ENCODE measurements around the gene KMO. TPM values are rescaled to one million over a fixed set of nuclear protein-coding genes. Genes with fewer than 3 reads are reported as not detected.

The KMO gene
- total and polyA plus RNA-seq, 2 of the 4 experiments (the other 2 are of a cell fraction), result not detected

DNA sequence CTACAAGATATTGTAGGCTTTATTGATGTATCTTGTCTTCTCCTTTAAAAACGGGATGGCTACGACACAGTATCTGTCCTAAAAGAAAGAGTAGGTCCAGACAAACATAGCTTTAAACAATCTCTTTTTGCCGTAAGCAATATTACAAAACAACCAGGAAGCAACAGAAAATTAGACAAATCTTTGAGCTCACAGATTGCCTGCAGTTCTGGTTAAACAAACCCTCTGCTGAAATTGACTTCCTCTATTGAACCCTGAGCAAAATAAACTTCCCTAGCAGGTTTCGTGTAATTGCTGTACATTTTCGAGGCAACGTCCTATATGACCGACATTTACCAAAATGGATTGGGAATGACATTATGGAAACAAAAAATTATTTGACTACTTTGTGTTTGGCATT lies 57.3 kb downstream of the KMO start:
- Histone ChIP-seq H3K27me3 (ENCODE audit: control insufficient read depth, insufficient read depth, low read length) (no peaks in the 10 kb centered on the region), H2BK5ac (ENCODE audit: low read depth, low read length, poor library complexity, severe bottlenecking) (no peak overlapping the region), H2BK20ac (ENCODE audit: low read depth, low read length) (no peak overlapping the region), H3K4me3 (ENCODE audit: insufficient read depth, low read depth, low read length) (no peak overlapping the region), H3K4me2 (ENCODE audit: low read depth, low read length) (no peak overlapping the region), H2BK15ac (ENCODE audit: low read depth, low read length) (no peak overlapping the region), H3K9ac (ENCODE audit: low read depth, low read length) (no peak overlapping the region), H2BK120ac (ENCODE audit: low read depth, low read length) (no peak overlapping the region), H3K27ac (ENCODE audit: insufficient read depth, low read length) (no peak overlapping the region), H3K9me1 (ENCODE audit: insufficient read depth, low read length) (no peaks in the 10 kb centered on the region), H3K56ac (ENCODE audit: extremely low read depth, insufficient read depth, low read length) (no peak overlapping the region), H3K9me3 (ENCODE audit: control insufficient read depth, insufficient read depth, low read length) (no peaks in the 10 kb centered on the region), H2AK9ac (replicated peaks; ENCODE audit: low read depth, low read length, poor library complexity) (no peak overlapping the region), H4K8ac (ENCODE audit: low read depth in 2 of 2, low read length in 2 of 2) (no peak overlapping the region), H4K20me1 (ENCODE audit: insufficient read depth, low read length) (no peaks in the 10 kb centered on the region), H3K14ac (replicated peaks; ENCODE audit: low read depth, low read length) (no peak overlapping the region), H3K36me3 (ENCODE audit: control insufficient read depth, insufficient read depth, low read length) (peaks cover 3% of the 10 kb centered on the region; the same call in 1 of the 2 replicates), H3K23ac (ENCODE audit: low read depth, low read length) (no peak overlapping the region), H3K4me1 (ENCODE audit: control insufficient read depth, insufficient read depth, low read length) (peaks cover 6% of the 10 kb centered on the region), H3K79me1 (ENCODE audit: low read depth in 1 of 2, low read length in 2 of 2) (no peaks in the 10 kb centered on the region), H4K5ac (ENCODE audit: low read depth, low read length) (no peak overlapping the region), H2AFZ (replicated peaks; ENCODE audit: low read length, poor library complexity) (no peak overlapping the region), H4K91ac (ENCODE audit: insufficient read depth, low read depth, low read length) (no peak overlapping the region), H2AK5ac (ENCODE audit: low read depth, low read length) (no peak overlapping the region), H3K4ac (ENCODE audit: low read depth, low read length) (no peak overlapping the region), H3K18ac (ENCODE audit: low read depth, low read length) (no peak overlapping the region)
- ATAC-seq (ENCODE audit: low read depth), result no peak
- no peak for DNase-seq
- in situ Hi-C loops (cut with MboI; ENCODE audit: low sequenced_read_pairs) (no loop called here), intact Hi-C loops (cut with micrococcal nuclease) (no loop called here), dilution Hi-C loops (cut with HindIII; ENCODE audit: low sequenced_read_pairs, unreplicated experiment) (no loop called here)
- WGBS, 2 experiments (ENCODE audit: extremely low coverage in 2 of 2, insufficient read length in 1 of 2), result 100% methylated on average over 1 of the region's 7 CpGs; no CpG with 5 or more reads in 1 of the 2 experiments
- ChIA-PET CTCF (no interaction called here), POLR2A (ENCODE audit: unreplicated experiment) (no interaction called here)
- TF ChIP-seq RCOR1 (IDR thresholded peaks at IDR 0.05; ENCODE audit: insufficient replicate concordance, low read length) (no peak), MAFK (IDR thresholded peaks at IDR 0.05; ENCODE audit: low read depth, low read length) (no peak), NFE2L2 (IDR thresholded peaks at IDR 0.05; ENCODE audit: low read depth, low read length) (no peak), CHD1 (IDR thresholded peaks at IDR 0.05; ENCODE audit: low read depth, low read length) (no peak), RAD21 (IDR thresholded peaks at IDR 0.05; ENCODE audit: low read length) (no peak), MXI1 (IDR thresholded peaks at IDR 0.05; ENCODE audit: borderline replicate concordance, low read depth, low read length) (no peak), BHLHE40 (IDR thresholded peaks at IDR 0.05; ENCODE audit: low read depth, low read length) (no peak), SMC3 (IDR thresholded peaks at IDR 0.05; ENCODE audit: low read depth, low read length) (no peak)
- BruUV-seq (replicated peaks), result no TSS peak

Data from IMR-90 (cell line).